GM12878 (cell line): Measurements from ENCODE around the gene AGXT. TPM values are rescaled to one million over a fixed set of nuclear protein-coding genes. Genes with fewer than 3 reads are reported as not detected.

Experiments
- ATAC-seq: fragments of 200-7000 bp; cut with Tn5 transposase; 3 replicates; pipeline ENCODE4 v1.9.1; 2020; ENCODE audit warnings: mild to moderate bottlenecking, moderate library complexity
- BruUV-seq: library from RNA; stranded (reverse); fragments of 400-500 nt; replicated peaks from 2 replicates; lab custom pipeline; 2021; lab: Mats Ljungman, UMichigan
- CTCF ChIA-PET: fragments of 300-600 bp; sonication (Branson Sonifier 250); formaldehyde crosslinking; extraction: SDS; loops from one replicate; lab custom pipeline; 2021; ENCODE audit warnings: inconsistent platforms; lab: Yijun Ruan, JAX
- POLR2A ChIA-PET: fragments of 350-600 bp; formaldehyde crosslinking; extraction: SDS; loops from one replicate; lab custom pipeline; 2021; ENCODE audit warnings: inconsistent platforms; lab: Charles Lee
- RAD21 ChIA-PET: fragments of 300-600 bp; sonication (Branson Sonifier 250); formaldehyde crosslinking; loops from one replicate; lab custom pipeline; 2023; ENCODE audit warnings: antibody characterized with exemption; ENCODE audit not compliant: unreplicated experiment; lab: Charles Lee
- SMC1A ChIA-PET: fragments of 300-600 bp; sonication (Branson Sonifier 250); formaldehyde crosslinking; loops from one replicate; lab custom pipeline; 2023; ENCODE audit not compliant: unreplicated experiment, uncharacterized antibody; lab: Charles Lee
- DNase-seq: peaks from one replicate; pipeline ENCODE4 v3.0.0-alpha.2; 2011; ENCODE audit warnings: low read depth, low spot score
- FAIRE-seq: peaks from 3 replicates; lab custom pipeline; 2011; peaks lifted over from hg19 to GRCh38; lab: Jason Lieb, UNC
- H2AFZ ChIP-seq: 2 replicates; pipeline ENCODE4 v1.6.0; 2011; ENCODE audit warnings: low read depth, low read length, control low read depth; ENCODE audit not compliant: control insufficient read depth
- H3K27ac ChIP-seq: 2 replicates; pipeline ENCODE4 v1.5.1; 2011; ENCODE audit warnings: control low read depth; ENCODE audit not compliant: control insufficient read depth, insufficient read depth
- H3K27me3 ChIP-seq, 2 experiments: replicated peaks in 1 of 2; 2 replicates each; pipeline versions ENCODE4 v1.6.0 to v1.6.1; 2011; ENCODE audit warnings: low read length in 1 of 2; ENCODE audit not compliant: control insufficient read depth in 2 of 2, insufficient read depth in 2 of 2
- H3K36me3 ChIP-seq, 2 experiments: 2 replicates each; pipeline ENCODE4 v1.5.1; 2011; ENCODE audit warnings: low read length in 1 of 2; ENCODE audit not compliant: control insufficient read depth in 2 of 2, insufficient read depth in 2 of 2
- H3K4me1 ChIP-seq: 2 replicates; pipeline ENCODE4 v1.6.1; 2011; ENCODE audit warnings: mild to moderate bottlenecking, low read length, moderate library complexity, mixed read lengths; ENCODE audit not compliant: control insufficient read depth, insufficient read depth
- H3K4me2 ChIP-seq: 2 replicates; pipeline ENCODE4 v1.6.0; 2011; ENCODE audit warnings: control low read depth; ENCODE audit not compliant: control insufficient read depth, insufficient read depth
- H3K4me3 ChIP-seq: fragments of 200-600 bp; sonication (generic); 2 replicates; pipeline ENCODE4 v1.5.1; 2016
- H3K79me2 ChIP-seq: 2 replicates; pipeline ENCODE4 v1.6.0; 2011; ENCODE audit warnings: low read length; ENCODE audit not compliant: control insufficient read depth, insufficient read depth
- H3K9ac ChIP-seq: 2 replicates; pipeline ENCODE4 v1.8.0; 2011; ENCODE audit warnings: low read length, control low read depth, mixed read lengths; ENCODE audit not compliant: control insufficient read depth, insufficient read depth
- H3K9me3 ChIP-seq: replicated peaks from 3 replicates; pipeline ENCODE4 v1.5.1; 2011; ENCODE audit warnings: mild to moderate bottlenecking, low read length; ENCODE audit not compliant: control insufficient read depth, insufficient read depth
- H4K20me1 ChIP-seq: 2 replicates; pipeline ENCODE4 v1.6.0; 2011; ENCODE audit not compliant: control insufficient read depth, insufficient read depth
- BMI1 ChIP-seq: fragments of 450-650 bp; IDR thresholded peaks from 2 replicates; pipeline ENCODE4 v1.6.1; 2016; ENCODE audit warnings: mild to moderate bottlenecking, moderate library complexity, borderline replicate concordance
- CBX3 ChIP-seq: fragments of 200-600 bp; sonication (generic); IDR thresholded peaks from 2 replicates; pipeline ENCODE4 v1.6.1; 2016; ENCODE audit warnings: low read depth, borderline replicate concordance
- MTA3 ChIP-seq: IDR thresholded peaks from 2 replicates; pipeline ENCODE4 v1.6.1; 2012; ENCODE audit warnings: low read length, inconsistent platforms, borderline replicate concordance
- MXI1 ChIP-seq: fragments of 150-350 bp; IDR thresholded peaks from 2 replicates; pipeline ENCODE4 v1.6.1; 2011; ENCODE audit warnings: low read depth, mild to moderate bottlenecking, inconsistent platforms, low read length, improper control_type of control experiment
- RAD21 ChIP-seq: IDR thresholded peaks from 2 replicates; pipeline ENCODE4 v1.6.1; 2011; ENCODE audit warnings: mild to moderate bottlenecking, low read depth, low read length, moderate library complexity; ENCODE audit not compliant: insufficient read depth
- RCOR1 ChIP-seq: conservative IDR thresholded peaks from 2 replicates; pipeline ENCODE4 v1.6.1; 2012; ENCODE audit warnings: low read depth, low read length, improper control_type of control experiment
- RFX5 ChIP-seq: IDR thresholded peaks from 2 replicates; pipeline ENCODE4 v1.6.1; 2011; ENCODE audit warnings: low read depth, low read length, improper control_type of control experiment
- SUZ12 ChIP-seq: fragments of 200-600 bp; sonication (generic); IDR thresholded peaks from one replicate; pipeline ENCODE4 v1.6.1; 2018; ENCODE audit warnings: antibody characterized with exemption, mild to moderate bottlenecking; ENCODE audit not compliant: unreplicated experiment
- TCF7 ChIP-seq: IDR thresholded peaks from 2 replicates; pipeline ENCODE4 v1.6.1; 2014; ENCODE audit warnings: antibody characterized with exemption, borderline replicate concordance
- WGBS: methylation state at CpG from one replicate; pipeline ENCODE4 v1.1.6; 2016; ENCODE audit warnings: low lambda C conversion rate; ENCODE audit not compliant: insufficient replicate concordance, insufficient coverage; ENCODE audit errors: missing lambda C conversion rate; 5-methylcytosine and 5-hydroxymethylcytosine counted together
- in situ Hi-C: fragments of 300-500 bp; cut with MboI; formaldehyde crosslinking; loops from 9 replicates; pipeline ENCODE4 v1.14.3; 2018; ENCODE audit warnings: mixed read lengths
- intact Hi-C: fragments of 100-400 bp; cut with micrococcal nuclease; formaldehyde crosslinking; loops from one replicate; pipeline ENCODE4 v1.14.2; 2022; ENCODE audit not compliant: unreplicated experiment
- polyA plus RNA-seq, 11 experiments: library from polyadenylated mRNA; depleted of rRNA in 4 of 11; unstranded in 6 of 11; stranded (reverse) in 5 of 11; fragments of >200 nt; fragmentation: Nextera tagmentation in 4 of 11; fragmentation: Illumina TruSeq in 1 of 11; extraction: Ambion mirVana in 4 of 11; extraction: Trizol in 1 of 11; gene quantifications; 1 replicate in 1 of 11; 2 replicates in 10 of 11; pipeline versions ENCODE4 v1.2.1 to v1.2.3, GENCODE V29; 2011 to 2016; ENCODE audit warnings: inconsistent platforms in 2 of 11, missing spikeins in 2 of 11, low read depth in 1 of 11
- total RNA-seq, 4 experiments: library from RNA; depleted of rRNA in 3 of 4; stranded (reverse); fragments of >200 nt in 3 of 4; fragmentation: Illumina TruSeq in 1 of 4; extraction: Trizol in 1 of 4; gene quantifications; 2 replicates each; pipeline versions ENCODE4 v1.2.1 to v1.2.3, GENCODE V29; 2013 to 2021
- TF ChIP-seq, protein P1 (sequence below): IDR thresholded peaks from 2 replicates; pipeline ENCODE4 v1.6.1; 2012; ENCODE audit warnings: low read depth, low read length, improper control_type of control experiment
- TF ChIP-seq, protein P2 (sequence below): fragments of 450-650 bp; IDR thresholded peaks from 2 replicates; pipeline ENCODE4 v1.6.1; 2017; ENCODE audit warnings: borderline replicate concordance
- TF ChIP-seq, protein P3 (sequence below): fragments of 450-650 bp; IDR thresholded peaks from 2 replicates; pipeline ENCODE4 v1.6.1; 2016; ENCODE audit warnings: mild to moderate bottlenecking, moderate library complexity, borderline replicate concordance
- TF ChIP-seq, protein P4 (sequence below): fragments of 450-650 bp; IDR thresholded peaks from 2 replicates; pipeline ENCODE4 v1.6.1; 2017; ENCODE audit warnings: mild to moderate bottlenecking, moderate library complexity

AGXT gene
- total and polyA plus RNA-seq, 10 of the 15 experiments (the other 5 are each of a cell fraction or from before 2014, with no cell fraction given) = 0.18 TPM; not detected in 9

DNA sequence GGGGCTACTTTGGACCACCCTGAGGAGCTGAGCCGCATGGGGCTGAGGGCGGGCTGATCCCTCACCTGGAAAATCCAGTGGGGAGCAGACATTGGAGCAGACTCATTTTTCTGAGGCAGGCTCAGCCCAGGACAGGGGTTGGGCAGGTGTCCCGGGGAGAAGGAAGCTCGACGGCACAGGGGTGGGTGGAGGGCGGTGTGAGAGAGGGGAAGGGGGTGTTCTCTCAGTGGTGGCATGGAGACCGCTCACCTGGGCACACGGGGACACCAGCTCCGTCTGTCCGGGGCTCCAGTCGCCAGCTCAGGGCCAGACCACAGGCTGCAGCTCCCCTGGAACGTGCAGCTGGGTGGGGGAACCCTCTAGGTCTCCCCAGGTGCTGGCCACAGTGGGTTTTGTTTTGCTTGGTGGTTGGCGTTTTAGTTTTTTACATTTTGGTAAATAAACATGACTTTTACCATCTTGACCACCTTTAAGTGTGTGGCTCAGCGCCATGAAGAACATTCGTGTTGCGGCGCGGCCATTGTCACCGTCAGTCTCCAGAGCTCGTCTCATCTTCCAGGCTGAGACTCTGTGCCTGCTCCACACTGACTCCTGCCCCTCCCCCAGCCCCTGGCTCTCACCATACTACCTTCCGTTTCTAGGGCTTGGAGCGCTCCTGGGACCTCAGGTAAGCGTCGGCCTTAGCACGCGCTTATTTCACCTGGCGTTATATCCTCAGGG is 31.7 kb downstream of the AGXT start:
- H3K4me2 ChIP-seq = no peak overlapping the region
- no peak overlapping the region for H3K27ac ChIP-seq
- H3K79me2 ChIP-seq = no peaks in the 10 kb centered on the region
- no TSS peak for BruUV-seq
- no peak for FAIRE-seq
- WGBS = 62% methylated on average over 24 of the region's 27 CpGs
- ChIA-PET RAD21 (no interaction called here), SMC1A (no interaction called here), CTCF (interaction anchor here (0.7 kb wide), 1 partner anchor 13 kb away, joined by 3 read pairs; no protein-coding TSS in a partner anchor), POLR2A (no interaction called here)
- no peaks in the 10 kb centered on the region for H3K9me3 ChIP-seq
- intact Hi-C loops (no loop called here), in situ Hi-C loops (no loop called here)
- H2AFZ ChIP-seq = no peak overlapping the region
- no peak overlapping the region for H3K9ac ChIP-seq
- no peak for ATAC-seq
- no peak for DNase-seq
- H3K4me1 ChIP-seq = no peaks in the 10 kb centered on the region
- no peaks in the 10 kb centered on the region for H3K27me3 ChIP-seq
- no peak overlapping the region for H3K4me3 ChIP-seq
- H4K20me1 ChIP-seq = no peaks in the 10 kb centered on the region
- no peaks in the 10 kb centered on the region for H3K36me3 ChIP-seq
- TF ChIP-seq, protein P1, sequence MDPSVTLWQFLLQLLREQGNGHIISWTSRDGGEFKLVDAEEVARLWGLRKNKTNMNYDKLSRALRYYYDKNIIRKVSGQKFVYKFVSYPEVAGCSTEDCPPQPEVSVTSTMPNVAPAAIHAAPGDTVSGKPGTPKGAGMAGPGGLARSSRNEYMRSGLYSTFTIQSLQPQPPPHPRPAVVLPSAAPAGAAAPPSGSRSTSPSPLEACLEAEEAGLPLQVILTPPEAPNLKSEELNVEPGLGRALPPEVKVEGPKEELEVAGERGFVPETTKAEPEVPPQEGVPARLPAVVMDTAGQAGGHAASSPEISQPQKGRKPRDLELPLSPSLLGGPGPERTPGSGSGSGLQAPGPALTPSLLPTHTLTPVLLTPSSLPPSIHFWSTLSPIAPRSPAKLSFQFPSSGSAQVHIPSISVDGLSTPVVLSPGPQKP = no peak
- TF ChIP-seq BMI1 = no peak
- no peak for TF ChIP-seq RAD21
- no peak for TF ChIP-seq CBX3
- no peak for TF ChIP-seq RCOR1
- TF ChIP-seq, protein P2, sequence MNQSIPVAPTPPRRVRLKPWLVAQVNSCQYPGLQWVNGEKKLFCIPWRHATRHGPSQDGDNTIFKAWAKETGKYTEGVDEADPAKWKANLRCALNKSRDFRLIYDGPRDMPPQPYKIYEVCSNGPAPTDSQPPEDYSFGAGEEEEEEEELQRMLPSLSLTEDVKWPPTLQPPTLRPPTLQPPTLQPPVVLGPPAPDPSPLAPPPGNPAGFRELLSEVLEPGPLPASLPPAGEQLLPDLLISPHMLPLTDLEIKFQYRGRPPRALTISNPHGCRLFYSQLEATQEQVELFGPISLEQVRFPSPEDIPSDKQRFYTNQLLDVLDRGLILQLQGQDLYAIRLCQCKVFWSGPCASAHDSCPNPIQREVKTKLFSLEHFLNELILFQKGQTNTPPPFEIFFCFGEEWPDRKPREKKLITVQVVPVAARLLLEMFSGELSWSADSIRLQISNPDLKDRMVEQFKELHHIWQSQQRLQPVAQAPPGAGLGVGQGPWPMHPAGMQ = no peak
- no peak for TF ChIP-seq SUZ12
- TF ChIP-seq, protein P3, sequence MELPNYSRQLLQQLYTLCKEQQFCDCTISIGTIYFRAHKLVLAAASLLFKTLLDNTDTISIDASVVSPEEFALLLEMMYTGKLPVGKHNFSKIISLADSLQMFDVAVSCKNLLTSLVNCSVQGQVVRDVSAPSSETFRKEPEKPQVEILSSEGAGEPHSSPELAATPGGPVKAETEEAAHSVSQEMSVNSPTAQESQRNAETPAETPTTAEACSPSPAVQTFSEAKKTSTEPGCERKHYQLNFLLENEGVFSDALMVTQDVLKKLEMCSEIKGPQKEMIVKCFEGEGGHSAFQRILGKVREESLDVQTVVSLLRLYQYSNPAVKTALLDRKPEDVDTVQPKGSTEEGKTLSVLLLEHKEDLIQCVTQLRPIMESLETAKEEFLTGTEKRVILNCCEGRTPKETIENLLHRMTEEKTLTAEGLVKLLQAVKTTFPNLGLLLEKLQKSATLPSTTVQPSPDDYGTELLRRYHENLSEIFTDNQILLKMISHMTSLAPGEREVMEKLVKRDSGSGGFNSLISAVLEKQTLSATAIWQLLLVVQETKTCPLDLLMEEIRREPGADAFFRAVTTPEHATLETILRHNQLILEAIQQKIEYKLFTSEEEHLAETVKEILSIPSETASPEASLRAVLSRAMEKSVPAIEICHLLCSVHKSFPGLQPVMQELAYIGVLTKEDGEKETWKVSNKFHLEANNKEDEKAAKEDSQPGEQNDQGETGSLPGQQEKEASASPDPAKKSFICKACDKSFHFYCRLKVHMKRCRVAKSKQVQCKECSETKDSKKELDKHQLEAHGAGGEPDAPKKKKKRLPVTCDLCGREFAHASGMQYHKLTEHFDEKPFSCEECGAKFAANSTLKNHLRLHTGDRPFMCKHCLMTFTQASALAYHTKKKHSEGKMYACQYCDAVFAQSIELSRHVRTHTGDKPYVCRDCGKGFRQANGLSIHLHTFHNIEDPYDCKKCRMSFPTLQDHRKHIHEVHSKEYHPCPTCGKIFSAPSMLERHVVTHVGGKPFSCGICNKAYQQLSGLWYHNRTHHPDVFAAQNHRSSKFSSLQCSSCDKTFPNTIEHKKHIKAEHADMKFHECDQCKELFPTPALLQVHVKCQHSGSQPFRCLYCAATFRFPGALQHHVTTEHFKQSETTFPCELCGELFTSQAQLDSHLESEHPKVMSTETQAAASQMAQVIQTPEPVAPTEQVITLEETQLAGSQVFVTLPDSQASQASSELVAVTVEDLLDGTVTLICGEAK = no peak
- no peak for TF ChIP-seq RFX5
- TF ChIP-seq TCF7 = no peak
- TF ChIP-seq MXI1 = no peak
- TF ChIP-seq, protein P4, sequence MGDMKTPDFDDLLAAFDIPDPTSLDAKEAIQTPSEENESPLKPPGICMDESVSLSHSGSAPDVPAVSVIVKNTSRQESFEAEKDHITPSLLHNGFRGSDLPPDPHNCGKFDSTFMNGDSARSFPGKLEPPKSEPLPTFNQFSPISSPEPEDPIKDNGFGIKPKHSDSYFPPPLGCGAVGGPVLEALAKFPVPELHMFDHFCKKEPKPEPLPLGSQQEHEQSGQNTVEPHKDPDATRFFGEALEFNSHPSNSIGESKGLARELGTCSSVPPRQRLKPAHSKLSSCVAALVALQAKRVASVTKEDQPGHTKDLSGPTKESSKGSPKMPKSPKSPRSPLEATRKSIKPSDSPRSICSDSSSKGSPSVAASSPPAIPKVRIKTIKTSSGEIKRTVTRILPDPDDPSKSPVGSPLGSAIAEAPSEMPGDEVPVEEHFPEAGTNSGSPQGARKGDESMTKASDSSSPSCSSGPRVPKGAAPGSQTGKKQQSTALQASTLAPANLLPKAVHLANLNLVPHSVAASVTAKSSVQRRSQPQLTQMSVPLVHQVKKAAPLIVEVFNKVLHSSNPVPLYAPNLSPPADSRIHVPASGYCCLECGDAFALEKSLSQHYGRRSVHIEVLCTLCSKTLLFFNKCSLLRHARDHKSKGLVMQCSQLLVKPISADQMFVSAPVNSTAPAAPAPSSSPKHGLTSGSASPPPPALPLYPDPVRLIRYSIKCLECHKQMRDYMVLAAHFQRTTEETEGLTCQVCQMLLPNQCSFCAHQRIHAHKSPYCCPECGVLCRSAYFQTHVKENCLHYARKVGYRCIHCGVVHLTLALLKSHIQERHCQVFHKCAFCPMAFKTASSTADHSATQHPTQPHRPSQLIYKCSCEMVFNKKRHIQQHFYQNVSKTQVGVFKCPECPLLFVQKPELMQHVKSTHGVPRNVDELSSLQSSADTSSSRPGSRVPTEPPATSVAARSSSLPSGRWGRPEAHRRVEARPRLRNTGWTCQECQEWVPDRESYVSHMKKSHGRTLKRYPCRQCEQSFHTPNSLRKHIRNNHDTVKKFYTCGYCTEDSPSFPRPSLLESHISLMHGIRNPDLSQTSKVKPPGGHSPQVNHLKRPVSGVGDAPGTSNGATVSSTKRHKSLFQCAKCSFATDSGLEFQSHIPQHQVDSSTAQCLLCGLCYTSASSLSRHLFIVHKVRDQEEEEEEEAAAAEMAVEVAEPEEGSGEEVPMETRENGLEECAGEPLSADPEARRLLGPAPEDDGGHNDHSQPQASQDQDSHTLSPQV = no peak
- TF ChIP-seq MTA3 = no peak
